ENCODE results near the gene RAD51. TPM values are rescaled to one million over a fixed set of nuclear protein-coding genes. Genes with fewer than 3 reads are reported as not detected.

RAD51 gene
- total and polyA plus RNA-seq, 2 donors, result 1.2 to 12.3 TPM

DNA sequence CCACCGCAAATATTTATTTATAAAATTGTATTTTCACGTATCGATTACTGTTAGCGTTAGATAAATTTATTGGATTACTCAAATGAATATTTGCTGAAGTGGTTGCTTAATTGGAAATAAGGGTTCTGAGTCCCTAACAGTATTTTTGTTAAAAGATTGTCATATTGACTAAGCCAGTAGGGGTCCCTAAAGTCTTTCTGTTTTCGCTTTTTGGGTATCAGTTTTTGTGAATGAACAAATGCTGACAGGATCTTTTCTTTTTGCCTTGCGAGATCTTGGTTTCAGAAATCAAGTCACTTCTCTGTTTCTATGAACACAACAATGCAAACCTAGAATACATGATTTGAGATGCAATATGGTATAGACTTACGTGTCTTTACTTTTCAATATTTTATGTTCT, 7.1 kb downstream of the RAD51 start:
- peak in 2 of 9 donors; percentile 11 to 48 for DNase-seq (ENCODE audit: low read depth in 6 of 9, low spot score in 9 of 9)
- 96% methylated on average over 7 of the region's 7 CpGs for WGBS

DNA sequence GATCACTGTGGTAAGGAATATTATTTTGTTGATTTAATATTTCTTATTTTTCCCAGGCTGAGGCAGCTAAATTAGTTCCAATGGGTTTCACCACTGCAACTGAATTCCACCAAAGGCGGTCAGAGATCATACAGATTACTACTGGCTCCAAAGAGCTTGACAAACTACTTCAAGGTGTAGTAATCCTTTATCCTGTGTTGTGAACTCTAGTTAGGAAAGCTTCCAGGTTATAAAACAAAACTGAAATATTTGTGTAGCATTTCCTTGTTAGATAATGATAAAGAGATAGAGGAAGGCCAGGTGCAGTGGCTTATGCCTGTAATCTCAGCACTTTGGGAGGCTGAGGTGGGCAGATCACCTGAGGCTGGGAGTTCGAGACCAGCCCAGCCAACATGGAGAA, 11.1 kb downstream of the RAD51 start:
- H3K4me1 ChIP-seq (ENCODE audit: control insufficient read depth in 2 of 2, insufficient read depth in 2 of 2, low read length in 2 of 2), result no peaks in the 10 kb centered on the region
- DNase-seq (ENCODE audit: low read depth in 6 of 9, low spot score in 9 of 9), result no peak
- no peak overlapping the region for H3K27ac ChIP-seq (ENCODE audit: low read depth in 1 of 2, low read length in 1 of 2)
- H3K9me3 ChIP-seq (ENCODE audit: control insufficient read depth in 2 of 2, insufficient read depth in 1 of 2, low read length in 1 of 2), result no peaks in the 10 kb centered on the region
- H3K36me3 ChIP-seq (ENCODE audit: control insufficient read depth in 2 of 2, insufficient read depth in 2 of 2, low read length in 1 of 2), result peaks cover 13 to 50% of the 10 kb centered on the region in 2 donors
- no peaks in the 10 kb centered on the region for H3K27me3 ChIP-seq (ENCODE audit: control insufficient read depth in 2 of 2, insufficient read depth in 1 of 2, low read length in 1 of 2)
- H3K4me3 ChIP-seq (ENCODE audit: low read length in 2 of 2), result no peak overlapping the region
- 97% methylated on average over 2 of the region's 2 CpGs for WGBS

More for the DNA sequence above, 7.1 kb downstream of the RAD51 start:
- no peaks in the 10 kb centered on the region for H3K9me3 ChIP-seq (ENCODE audit: control insufficient read depth in 2 of 2, insufficient read depth in 1 of 2, low read length in 1 of 2)
- no peak overlapping the region for H3K4me3 ChIP-seq (ENCODE audit: low read length in 2 of 2)
- no peaks in the 10 kb centered on the region for H3K4me1 ChIP-seq (ENCODE audit: control insufficient read depth in 2 of 2, insufficient read depth in 2 of 2, low read length in 2 of 2)
- H3K27ac ChIP-seq (ENCODE audit: low read depth in 1 of 2, low read length in 1 of 2), result no peak overlapping the region
- no peaks in the 10 kb centered on the region for H3K27me3 ChIP-seq (ENCODE audit: control insufficient read depth in 2 of 2, insufficient read depth in 1 of 2, low read length in 1 of 2)
- peaks cover 18 to 55% of the 10 kb centered on the region in 2 donors for H3K36me3 ChIP-seq (ENCODE audit: control insufficient read depth in 2 of 2, insufficient read depth in 2 of 2, low read length in 1 of 2)

DNA sequence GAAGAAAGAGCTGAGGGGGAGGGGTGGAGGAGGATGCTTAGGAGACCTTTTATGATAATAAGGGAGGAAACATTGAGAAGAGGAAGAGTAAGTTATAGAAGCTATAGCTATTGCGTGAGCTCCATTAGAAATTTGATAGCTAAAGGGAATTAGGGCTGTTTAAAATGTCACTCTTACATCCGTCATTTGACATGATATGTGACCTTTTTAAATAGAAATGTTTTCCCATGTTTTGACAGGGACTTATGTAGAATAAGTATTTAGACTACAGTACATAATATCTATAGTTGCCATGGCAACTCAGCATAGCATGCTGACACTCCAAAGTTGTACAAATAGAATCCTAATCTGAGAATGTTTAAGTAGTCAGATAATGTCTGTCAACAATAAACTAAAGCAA, 19.2 kb downstream of the RAD51 start:
- Histone ChIP-seq H3K4me1 (ENCODE audit: control insufficient read depth in 2 of 2, insufficient read depth in 2 of 2, low read length in 2 of 2) (no peaks in the 10 kb centered on the region), H3K27me3 (ENCODE audit: control insufficient read depth in 2 of 2, insufficient read depth in 1 of 2, low read length in 1 of 2) (no peaks in the 10 kb centered on the region), H3K36me3 (ENCODE audit: control insufficient read depth in 2 of 2, insufficient read depth in 2 of 2, low read length in 1 of 2) (peaks cover 10 to 47% of the 10 kb centered on the region in 2 donors), H3K9me3 (ENCODE audit: control insufficient read depth in 2 of 2, insufficient read depth in 1 of 2, low read length in 1 of 2) (no peaks in the 10 kb centered on the region), H3K4me3 (ENCODE audit: low read length in 2 of 2) (no peak overlapping the region), H3K27ac (ENCODE audit: low read depth in 1 of 2, low read length in 1 of 2) (no peak overlapping the region)
- DNase-seq (ENCODE audit: low read depth in 6 of 9, low spot score in 9 of 9), result no peak
- WGBS, result 71% methylated on average over 2 of the region's 2 CpGs

DNA sequence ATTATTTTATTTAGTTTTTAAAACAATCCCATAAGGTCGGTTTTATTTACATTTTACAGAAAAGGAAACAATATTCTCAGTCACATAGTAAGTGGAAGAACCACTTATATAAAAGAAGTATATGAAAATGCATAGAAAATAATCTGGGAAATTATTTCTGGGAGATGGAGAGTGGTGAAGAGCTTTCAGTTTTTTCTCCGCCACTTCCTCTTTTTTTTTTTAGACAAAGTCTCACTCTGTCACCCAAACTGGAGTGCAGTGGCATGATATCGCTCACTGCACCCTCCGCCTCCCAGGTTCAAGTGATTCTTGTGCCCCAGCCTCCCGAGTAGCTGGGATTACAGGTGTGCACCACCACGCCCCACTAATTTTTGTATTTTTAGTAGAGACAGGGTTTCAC, 21.2 kb downstream of the RAD51 start:
- H3K27ac ChIP-seq (ENCODE audit: low read depth in 1 of 2, low read length in 1 of 2), result no peak overlapping the region
- H3K4me3 ChIP-seq (ENCODE audit: low read length in 2 of 2), result no peak overlapping the region
- H3K36me3 ChIP-seq (ENCODE audit: control insufficient read depth in 2 of 2, insufficient read depth in 2 of 2, low read length in 1 of 2), result peaks cover 10 to 46% of the 10 kb centered on the region in 2 donors
- no peaks in the 10 kb centered on the region for H3K9me3 ChIP-seq (ENCODE audit: control insufficient read depth in 2 of 2, insufficient read depth in 1 of 2, low read length in 1 of 2)
- DNase-seq (ENCODE audit: low read depth in 6 of 9, low spot score in 9 of 9), result no peak
- H3K27me3 ChIP-seq (ENCODE audit: control insufficient read depth in 2 of 2, insufficient read depth in 1 of 2, low read length in 1 of 2), result no peaks in the 10 kb centered on the region
- H3K4me1 ChIP-seq (ENCODE audit: control insufficient read depth in 2 of 2, insufficient read depth in 2 of 2, low read length in 2 of 2), result no peaks in the 10 kb centered on the region
- WGBS, result 97% methylated on average over 6 of the region's 6 CpGs

DNA sequence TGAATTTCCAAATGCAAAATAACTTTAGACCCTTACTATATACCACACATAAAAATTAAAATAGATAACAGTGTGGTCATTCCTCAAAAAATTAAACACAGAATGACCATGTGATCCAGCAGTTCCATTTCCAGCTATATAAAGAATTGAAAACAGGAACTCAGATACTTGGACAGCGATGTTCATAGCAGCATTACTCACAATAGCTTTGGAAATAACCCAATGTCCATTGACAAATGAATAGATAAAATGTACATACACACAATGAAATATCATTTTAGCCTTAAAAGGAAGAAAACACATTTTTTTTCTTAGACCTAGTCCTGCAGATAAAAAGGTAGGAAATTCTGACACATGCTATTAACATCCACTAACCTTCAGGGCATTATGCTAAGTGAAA, 26.7 kb downstream of the RAD51 start:
- 94% methylated on average over 1 of the region's 1 CpG for WGBS
- no peak overlapping the region for H3K4me3 ChIP-seq (ENCODE audit: low read length in 2 of 2)
- no peak overlapping the region for H3K27ac ChIP-seq (ENCODE audit: low read depth in 1 of 2, low read length in 1 of 2)
- H3K4me1 ChIP-seq (ENCODE audit: control insufficient read depth in 2 of 2, insufficient read depth in 2 of 2, low read length in 2 of 2), result no peaks in the 10 kb centered on the region
- no peaks in the 10 kb centered on the region for H3K9me3 ChIP-seq (ENCODE audit: control insufficient read depth in 2 of 2, insufficient read depth in 1 of 2, low read length in 1 of 2)
- no peaks in the 10 kb centered on the region for H3K27me3 ChIP-seq (ENCODE audit: control insufficient read depth in 2 of 2, insufficient read depth in 1 of 2, low read length in 1 of 2)
- DNase-seq (ENCODE audit: low read depth in 6 of 9, low spot score in 9 of 9), result no peak
- peaks cover 6 to 39% of the 10 kb centered on the region in 2 donors for H3K36me3 ChIP-seq (ENCODE audit: control insufficient read depth in 2 of 2, insufficient read depth in 2 of 2, low read length in 1 of 2)

DNA sequence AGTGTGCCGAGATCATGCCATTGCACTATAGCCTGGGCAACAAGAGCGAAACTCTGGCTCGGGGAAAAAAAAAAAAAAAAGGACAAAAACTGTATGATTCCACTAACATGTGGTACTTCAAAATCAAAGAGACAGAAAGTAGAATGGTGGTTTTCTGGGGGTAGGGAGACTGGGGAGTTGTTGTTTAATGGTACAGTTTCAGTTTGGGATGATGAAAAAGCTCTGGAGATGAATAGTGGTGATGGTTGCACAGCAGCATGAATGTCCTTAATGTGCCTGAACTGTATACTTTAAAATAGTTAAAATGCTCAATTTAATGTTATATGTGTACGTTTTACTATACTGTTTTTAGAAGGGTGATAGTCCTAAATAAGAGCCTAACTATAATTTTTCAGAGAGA, 27.4 kb downstream of the RAD51 start:
- Histone ChIP-seq H3K9me3 (ENCODE audit: control insufficient read depth in 2 of 2, insufficient read depth in 1 of 2, low read length in 1 of 2) (no peaks in the 10 kb centered on the region), H3K36me3 (ENCODE audit: control insufficient read depth in 2 of 2, insufficient read depth in 2 of 2, low read length in 1 of 2) (peaks cover 6 to 37% of the 10 kb centered on the region in 2 donors), H3K4me3 (ENCODE audit: low read length in 2 of 2) (no peak overlapping the region), H3K27me3 (ENCODE audit: control insufficient read depth in 2 of 2, insufficient read depth in 1 of 2, low read length in 1 of 2) (no peaks in the 10 kb centered on the region), H3K27ac (ENCODE audit: low read depth in 1 of 2, low read length in 1 of 2) (no peak overlapping the region), H3K4me1 (ENCODE audit: control insufficient read depth in 2 of 2, insufficient read depth in 2 of 2, low read length in 2 of 2) (no peaks in the 10 kb centered on the region)
- DNase-seq (ENCODE audit: low read depth in 6 of 9, low spot score in 9 of 9), result no peak
- 98% methylated on average over 4 of the region's 4 CpGs for WGBS

DNA sequence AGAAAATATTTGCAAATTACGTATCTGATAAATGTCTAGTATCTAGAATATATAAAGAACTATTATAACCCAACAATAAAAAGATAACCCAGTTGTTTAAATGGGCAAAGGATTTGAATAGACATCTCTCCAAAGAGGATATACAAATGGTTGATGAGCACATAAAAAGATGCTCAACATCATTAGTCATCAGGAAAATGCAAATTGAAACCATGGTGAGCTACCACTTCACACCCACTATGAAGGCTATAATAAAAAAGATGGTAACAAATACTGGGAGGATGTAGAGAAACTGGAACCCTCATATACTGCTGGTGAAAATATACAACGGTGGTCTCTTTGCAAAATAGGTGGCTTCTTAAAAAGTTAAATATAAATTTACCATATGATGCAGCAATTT, 28.0 kb downstream of the RAD51 start:
- no peak for DNase-seq (ENCODE audit: low read depth in 6 of 9, low spot score in 9 of 9)
- H3K27me3 ChIP-seq (ENCODE audit: control insufficient read depth in 2 of 2, insufficient read depth in 1 of 2, low read length in 1 of 2), result no peaks in the 10 kb centered on the region
- H3K9me3 ChIP-seq (ENCODE audit: control insufficient read depth in 2 of 2, insufficient read depth in 1 of 2, low read length in 1 of 2), result no peaks in the 10 kb centered on the region
- H3K4me1 ChIP-seq (ENCODE audit: control insufficient read depth in 2 of 2, insufficient read depth in 2 of 2, low read length in 2 of 2), result no peaks in the 10 kb centered on the region
- H3K36me3 ChIP-seq (ENCODE audit: control insufficient read depth in 2 of 2, insufficient read depth in 2 of 2, low read length in 1 of 2), result peaks cover 5 to 37% of the 10 kb centered on the region in 2 donors
- 95% methylated on average over 2 of the region's 2 CpGs for WGBS
- no peak overlapping the region for H3K4me3 ChIP-seq (ENCODE audit: low read length in 2 of 2)
- no peak overlapping the region for H3K27ac ChIP-seq (ENCODE audit: low read depth in 1 of 2, low read length in 1 of 2)

DNA sequence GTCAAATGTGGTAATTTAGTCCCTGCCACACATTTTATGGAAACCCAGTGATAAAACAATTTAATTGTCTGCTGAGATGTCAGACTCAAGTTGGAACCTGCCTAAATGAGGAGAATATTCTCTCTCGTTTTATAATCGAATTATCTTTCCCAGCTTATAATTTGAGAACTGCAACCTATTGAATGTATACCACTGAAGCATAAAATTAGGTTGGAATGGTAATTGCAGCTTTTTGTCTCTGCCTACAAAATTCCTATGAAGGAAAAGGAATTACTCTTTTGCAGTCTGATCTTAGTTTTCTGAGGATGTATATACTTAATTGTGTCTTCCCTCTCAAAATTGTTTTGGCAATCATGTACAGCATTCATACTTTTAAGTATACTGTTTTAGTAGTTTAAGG, 28.9 kb downstream of the RAD51 start:
- H3K4me3 ChIP-seq (ENCODE audit: low read length in 2 of 2), result no peak overlapping the region
- H3K27me3 ChIP-seq (ENCODE audit: control insufficient read depth in 2 of 2, insufficient read depth in 1 of 2, low read length in 1 of 2), result no peaks in the 10 kb centered on the region
- peaks cover under 1 to 40% of the 10 kb centered on the region in 2 donors for H3K36me3 ChIP-seq (ENCODE audit: control insufficient read depth in 2 of 2, insufficient read depth in 2 of 2, low read length in 1 of 2)
- H3K4me1 ChIP-seq (ENCODE audit: control insufficient read depth in 2 of 2, insufficient read depth in 2 of 2, low read length in 2 of 2), result no peaks in the 10 kb centered on the region
- DNase-seq (ENCODE audit: low read depth in 6 of 9, low spot score in 9 of 9), result no peak
- H3K27ac ChIP-seq (ENCODE audit: low read depth in 1 of 2, low read length in 1 of 2), result no peak overlapping the region
- 96% methylated on average over 2 of the region's 2 CpGs for WGBS
- no peaks in the 10 kb centered on the region for H3K9me3 ChIP-seq (ENCODE audit: control insufficient read depth in 2 of 2, insufficient read depth in 1 of 2, low read length in 1 of 2)

DNA sequence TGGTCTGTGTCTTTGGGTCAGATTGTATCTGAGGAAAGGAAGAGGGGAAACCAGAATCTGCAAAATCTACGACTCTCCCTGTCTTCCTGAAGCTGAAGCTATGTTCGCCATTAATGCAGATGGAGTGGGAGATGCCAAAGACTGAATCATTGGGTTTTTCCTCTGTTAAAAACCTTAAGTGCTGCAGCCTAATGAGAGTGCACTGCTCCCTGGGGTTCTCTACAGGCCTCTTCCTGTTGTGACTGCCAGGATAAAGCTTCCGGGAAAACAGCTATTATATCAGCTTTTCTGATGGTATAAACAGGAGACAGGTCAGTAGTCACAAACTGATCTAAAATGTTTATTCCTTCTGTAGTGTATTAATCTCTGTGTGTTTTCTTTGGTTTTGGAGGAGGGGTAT, 36.1 kb downstream of the RAD51 start:
- Histone ChIP-seq H3K27ac (ENCODE audit: low read depth in 1 of 2, low read length in 1 of 2) (no peak overlapping the region), H3K4me3 (ENCODE audit: low read length in 2 of 2) (no peak overlapping the region), H3K36me3 (ENCODE audit: control insufficient read depth in 2 of 2, insufficient read depth in 2 of 2, low read length in 1 of 2) (peaks cover 28 to 61% of the 10 kb centered on the region in 2 donors), H3K9me3 (ENCODE audit: control insufficient read depth in 2 of 2, insufficient read depth in 1 of 2, low read length in 1 of 2) (no peaks in the 10 kb centered on the region), H3K4me1 (ENCODE audit: control insufficient read depth in 2 of 2, insufficient read depth in 2 of 2, low read length in 2 of 2) (no peaks in the 10 kb centered on the region), H3K27me3 (ENCODE audit: control insufficient read depth in 2 of 2, insufficient read depth in 1 of 2, low read length in 1 of 2) (no peaks in the 10 kb centered on the region)
- no peak for DNase-seq (ENCODE audit: low read depth in 6 of 9, low spot score in 9 of 9)
- 96% methylated on average over 3 of the region's 3 CpGs for WGBS

DNA sequence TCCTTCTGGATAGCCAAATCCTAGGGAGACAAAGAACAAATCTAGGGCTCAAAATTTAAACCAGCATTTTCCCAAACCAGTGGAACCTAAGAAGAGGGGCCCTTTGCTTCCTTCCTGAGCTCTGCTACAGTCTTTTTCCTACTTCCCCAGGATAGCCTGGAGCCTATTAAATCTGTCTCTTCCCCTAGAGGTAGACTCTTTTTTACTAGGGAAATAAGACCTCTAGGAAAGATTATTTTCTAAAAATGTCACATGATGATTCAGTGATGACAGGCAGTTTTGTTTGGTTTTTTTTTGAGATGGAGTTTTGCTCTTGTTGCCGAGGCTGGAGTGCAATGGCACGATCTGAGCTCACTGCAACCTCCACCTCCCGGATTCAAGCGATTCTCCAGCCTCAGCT, 41.6 kb downstream of the RAD51 start:
- Histone ChIP-seq H3K4me1 (ENCODE audit: control insufficient read depth in 2 of 2, insufficient read depth in 2 of 2, low read length in 2 of 2) (no peaks in the 10 kb centered on the region), H3K27me3 (ENCODE audit: control insufficient read depth in 2 of 2, insufficient read depth in 1 of 2, low read length in 1 of 2) (no peaks in the 10 kb centered on the region), H3K9me3 (ENCODE audit: control insufficient read depth in 2 of 2, insufficient read depth in 1 of 2, low read length in 1 of 2) (no peaks in the 10 kb centered on the region), H3K36me3 (ENCODE audit: control insufficient read depth in 2 of 2, insufficient read depth in 2 of 2, low read length in 1 of 2) (peaks cover 63 to 83% of the 10 kb centered on the region in 2 donors), H3K27ac (ENCODE audit: low read depth in 1 of 2, low read length in 1 of 2) (no peak overlapping the region), H3K4me3 (ENCODE audit: low read length in 2 of 2) (no peak overlapping the region)
- DNase-seq (ENCODE audit: low read depth in 6 of 9, low spot score in 9 of 9), result no peak
- WGBS, result 97% methylated on average over 4 of the region's 4 CpGs

All from thymus (tissue), 11 donors.